HepG2 (cell line): ENCODE data around the gene CDC14A. TPM values are rescaled to one million over a fixed set of nuclear protein-coding genes. Genes with fewer than 3 reads are reported as not detected.

Experiments used
- ATAC-seq: fragments of 200-7000 bp; cut with Tn5 transposase; 3 replicates; pipeline ENCODE4 v1.9.1; 2020; ENCODE audit warnings: mild to moderate bottlenecking, moderate library complexity
- BruUV-seq: library from RNA; stranded (reverse); fragments of 400-500 nt; replicated peaks from 2 replicates; lab custom pipeline; 2021; lab: Mats Ljungman, UMichigan
- CTCF ChIA-PET: fragments of 300-600 bp; formaldehyde crosslinking; extraction: SDS; loops from one replicate; lab custom pipeline; 2021; ENCODE audit warnings: low total read pairs, inconsistent platforms, low intra/inter-chr PET ratio; lab: Yijun Ruan, JAX
- POLR2A ChIA-PET: fragments of 350-600 bp; sonication (Branson Sonifier 250); formaldehyde crosslinking; loops from one replicate; lab custom pipeline; 2020; ENCODE audit warnings: antibody characterized with exemption, inconsistent platforms; lab: Yijun Ruan, JAX
- DNase-seq: peaks from one replicate; pipeline ENCODE4 v3.0.0-alpha.2; 2015; ENCODE audit warnings: low spot score
- FAIRE-seq: peaks from 3 replicates; lab custom pipeline; 2011; peaks lifted over from hg19 to GRCh38; lab: Jason Lieb, UNC
- H2AFZ ChIP-seq: one replicate; pipeline ENCODE4 v1.6.1; 2011; ENCODE audit warnings: low read length, inconsistent platforms
- H3K27ac ChIP-seq: fragments of 300-600 bp; 3 replicates; pipeline ENCODE4 v1.8.0; 2011; ENCODE audit warnings: mixed run types, mild to moderate bottlenecking, mixed read lengths, low read length, inconsistent platforms; ENCODE audit not compliant: insufficient read depth; ENCODE audit errors: extremely low read length
- H3K27me3 ChIP-seq, 2 experiments: fragments of 200-600 bp in 1 of 2; 2 replicates in 1 of 2; 3 replicates in 1 of 2; pipeline versions ENCODE4 v1.6.0 to v1.8.0; 2011; ENCODE audit warnings: low read length in 2 of 2, mild to moderate bottlenecking in 2 of 2, moderate library complexity in 2 of 2, inconsistent platforms in 1 of 2; ENCODE audit not compliant: insufficient read depth in 2 of 2, control insufficient read depth in 1 of 2
- H3K36me3 ChIP-seq, 2 experiments: fragments of 200-600 bp in 1 of 2; replicated peaks in 1 of 2; 2 replicates in 1 of 2; 3 replicates in 1 of 2; pipeline versions ENCODE4 v1.5.1 to v1.8.0; 2011; ENCODE audit warnings: low read length in 2 of 2, inconsistent platforms in 1 of 2; ENCODE audit not compliant: insufficient read depth in 2 of 2, control insufficient read depth in 1 of 2
- H3K4me1 ChIP-seq: 2 replicates; pipeline ENCODE4 v1.5.1; 2012; ENCODE audit warnings: low read length, inconsistent platforms; ENCODE audit not compliant: insufficient read depth
- H3K4me2 ChIP-seq: 2 replicates; pipeline ENCODE4 v1.6.0; 2011; ENCODE audit warnings: low read depth, low read length, inconsistent platforms
- H3K4me3 ChIP-seq, 3 experiments: fragments of 200-600 bp in 1 of 3; sonication (generic), shearing (Covaris generic) in 1 of 3; replicated peaks in 1 of 3; 2 replicates each; pipeline ENCODE4 v1.5.1; 2011 to 2016; ENCODE audit warnings: low read length in 3 of 3, inconsistent platforms in 2 of 3, low read depth in 2 of 3, mild to moderate bottlenecking in 2 of 3, control low read depth in 1 of 3, mixed read lengths in 1 of 3; ENCODE audit not compliant: insufficient read depth in 1 of 3
- H3K79me2 ChIP-seq: one replicate; pipeline ENCODE4 v1.6.1; 2011; ENCODE audit warnings: low read length, inconsistent platforms; ENCODE audit not compliant: insufficient read depth
- H3K9ac ChIP-seq: 2 replicates; pipeline ENCODE4 v1.6.0; 2011; ENCODE audit warnings: mild to moderate bottlenecking, low read depth, low read length, inconsistent platforms; ENCODE audit not compliant: insufficient read depth
- H3K9me3 ChIP-seq: 2 replicates; pipeline ENCODE4 v1.5.1; 2012; ENCODE audit warnings: mild to moderate bottlenecking, low read length
- H4K20me1 ChIP-seq: 2 replicates; pipeline ENCODE4 v1.6.0; 2011; ENCODE audit warnings: inconsistent platforms, mild to moderate bottlenecking, low read length, moderate library complexity; ENCODE audit not compliant: insufficient read depth
- AHR ChIP-seq: IDR thresholded peaks from 2 replicates; pipeline ENCODE4 v1.6.1; 2018; ENCODE audit warnings: missing genetic modification reagents, missing compliant biosample characterization
- DMAP1 ChIP-seq: IDR thresholded peaks from 2 replicates; pipeline ENCODE4 v1.6.1; 2016
- LCORL ChIP-seq, 2 experiments: fragments of 450-650 bp in 1 of 2; sonication (generic) in 1 of 2; formaldehyde crosslinking in 1 of 2; IDR thresholded peaks; 2 replicates each; pipeline versions ENCODE4 v1.5.0 to v1.6.1; 2017 to 2020; ENCODE audit warnings: antibody characterized with exemption in 1 of 2, missing genetic modification reagents in 1 of 2
- PRPF4 ChIP-seq: fragments of 200-400 bp; formaldehyde crosslinking; IDR thresholded peaks from 2 replicates; pipeline ENCODE4 v1.6.1; 2016; ENCODE audit warnings: low read length, low read depth; ENCODE audit not compliant: poor library complexity, severe bottlenecking
- SAP130 ChIP-seq: IDR thresholded peaks from 2 replicates; pipeline ENCODE4 v1.6.1; 2016; ENCODE audit warnings: low read depth
- SIX1 ChIP-seq: sonication (generic); formaldehyde crosslinking; IDR thresholded peaks from 2 replicates; pipeline ENCODE4 v1.4.0; 2020; ENCODE audit warnings: missing genetic modification reagents, borderline replicate concordance
- ZNF563 ChIP-seq: sonication (generic); formaldehyde crosslinking; IDR thresholded peaks from 2 replicates; pipeline ENCODE4 v1.8.0; 2022; ENCODE audit warnings: mild to moderate bottlenecking, moderate library complexity, missing genetic modification reagents
- ZNF577 ChIP-seq: sonication (generic); formaldehyde crosslinking; IDR thresholded peaks from 2 replicates; pipeline ENCODE4 v1.4.0; 2020; ENCODE audit warnings: mild to moderate bottlenecking, low read depth, missing genetic modification reagents, borderline replicate concordance
- WGBS: methylation state at CpG from one replicate; pipeline ENCODE4 v1.1.6; 2017; ENCODE audit warnings: low lambda C conversion rate; 5-methylcytosine and 5-hydroxymethylcytosine counted together
- in situ Hi-C: cut with HindIII; loops from 2 replicates; pipeline ENCODE4 v1.10.0; 2017; ENCODE audit warnings: low pct_unique_long_range_greater_than_20kb; ENCODE audit not compliant: extremely low pct_ligation_motif_present
- intact Hi-C: fragments of 100-400 bp; cut with micrococcal nuclease; formaldehyde crosslinking; loops from one replicate; pipeline ENCODE4 v1.10.0; 2022; ENCODE audit not compliant: unreplicated experiment
- polyA plus RNA-seq, 8 experiments: library from polyadenylated mRNA; depleted of rRNA in 3 of 8; stranded (reverse) in 7 of 8; unstranded in 1 of 8; fragments of >200 nt; fragmentation: Illumina TruSeq in 4 of 8; extraction: Trizol in 4 of 8; gene quantifications; 2 replicates each; pipeline versions ENCODE4 v1.2.1 to v1.2.3, GENCODE V29; 2011 to 2016; ENCODE audit warnings: low read depth in 4 of 8, missing spikeins in 1 of 8, mixed read lengths in 1 of 8; ENCODE audit not compliant: insufficient read depth in 1 of 8
- total RNA-seq, 5 experiments: library from RNA; depleted of rRNA; stranded (reverse); fragments of >200 nt; fragmentation: Illumina TruSeq; extraction: Trizol; gene quantifications; 2 replicates each; pipeline ENCODE4 v1.2.3, GENCODE V29; 2016; ENCODE audit warnings: low read depth in 1 of 5
- TF ChIP-seq, protein P1 (sequence below): sonication (generic); formaldehyde crosslinking; IDR thresholded peaks from 2 replicates; pipeline ENCODE4 v1.8.0; 2022; ENCODE audit warnings: missing genetic modification reagents, mild to moderate bottlenecking, moderate library complexity, borderline replicate concordance
- TF ChIP-seq, protein P2 (sequence below), 2 experiments: sonication (generic) in 1 of 2; formaldehyde crosslinking in 1 of 2; IDR thresholded peaks; 2 replicates each; pipeline versions ENCODE4 v1.4.0 to v1.6.1; 2016 to 2020; ENCODE audit warnings: borderline replicate concordance in 1 of 2, low read depth in 1 of 2, mild to moderate bottlenecking in 1 of 2, missing genetic modification reagents in 1 of 2
- TF ChIP-seq, protein P3 (sequence below): sonication (generic); formaldehyde crosslinking; IDR thresholded peaks from 2 replicates; pipeline ENCODE4 v1.4.0; 2020; ENCODE audit warnings: missing genetic modification reagents

Gene CDC14A
- total and polyA plus RNA-seq, 2 of the 13 experiments (the other 11 are each of a cell fraction or from before 2014, with no cell fraction given), result 2.8 to 4.9 TPM

DNA sequence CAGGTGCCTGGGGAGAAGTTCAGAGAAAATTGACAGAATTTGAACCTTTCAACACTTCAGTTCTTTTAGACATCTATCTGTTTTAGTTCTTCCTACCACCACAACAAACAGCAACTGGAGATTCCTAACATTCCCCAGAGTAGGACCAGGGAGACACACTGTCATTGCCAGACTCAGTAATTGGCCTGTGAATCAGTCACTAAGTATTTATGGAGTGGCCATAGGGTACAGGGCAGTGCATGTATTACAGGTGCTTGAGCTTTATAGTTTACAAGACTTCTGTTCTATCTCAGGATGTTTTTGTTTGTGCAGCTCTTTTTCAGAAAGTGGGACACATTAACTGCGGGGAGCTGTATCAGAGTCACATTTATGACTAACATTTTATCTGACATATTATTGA lies 1.7 kb downstream of the CDC14A start:
- ChIA-PET POLR2A (interaction anchor here (2.3 kb wide), 1 partner anchor 88 kb away, joined by 10 read pairs; the partner anchor contains the start of gene RTCA), CTCF (no interaction called here)
- H3K27ac ChIP-seq, result no peak overlapping the region
- H3K79me2 ChIP-seq, result peaks cover 9% of the 10 kb centered on the region
- BruUV-seq, result TSS peak; percentile 59
- DNase-seq, result peak; percentile 82
- no peak overlapping the region for H2AFZ ChIP-seq
- peak; percentile 55 for ATAC-seq
- H3K9me3 ChIP-seq, result no peaks in the 10 kb centered on the region
- peaks cover 0 to 1% of the 10 kb centered on the region in 2 experiments; a peak in 1 of 5 replicates for H3K36me3 ChIP-seq
- intact Hi-C loops (loop anchor here (2.0 to 10.0 kb wide), 7 partner anchors 87 to 597 kb away; partner anchors contain the start of genes EXTL2, RTCA, SASS6 and SLC30A7), in situ Hi-C loops (loop anchor here (5.0 kb wide), 1 partner anchor 87 kb away; the partner anchor contains the start of gene RTCA)
- H3K4me3 ChIP-seq, result peak overlapping the region; percentile 85 to 94 (median 89); a peak in 4 of 6 replicates
- 41% methylated on average over 1 of the region's 1 CpG for WGBS
- peaks cover 41% of the 10 kb centered on the region for H3K4me1 ChIP-seq
- H3K27me3 ChIP-seq, result no peaks in the 10 kb centered on the region; a peak in 1 of 5 replicates
- H4K20me1 ChIP-seq, result no peaks in the 10 kb centered on the region
- peak overlapping the region; percentile 89 for H3K4me2 ChIP-seq
- H3K9ac ChIP-seq, result no peak overlapping the region
- peak; percentile 49 for FAIRE-seq
- TF ChIP-seq ZNF577 (CRISPR knock-in tag) (no peak), SAP130 (CRISPR knock-in tag) (peak; percentile 75), DMAP1 (no peak), AHR (CRISPR knock-in tag) (no peak), LCORL (IDR thresholded peaks at IDR 0.05) (no peak), LCORL (CRISPR knock-in tag; IDR thresholded peaks at IDR 0.05) (0 out of 2 replicates have a peak, but pooled peaks have one; percentile 26), PRPF4 (no peak), ZNF563 (CRISPR knock-in tag) (no peak), SIX1 (no peak)
- TF ChIP-seq, protein P1, sequence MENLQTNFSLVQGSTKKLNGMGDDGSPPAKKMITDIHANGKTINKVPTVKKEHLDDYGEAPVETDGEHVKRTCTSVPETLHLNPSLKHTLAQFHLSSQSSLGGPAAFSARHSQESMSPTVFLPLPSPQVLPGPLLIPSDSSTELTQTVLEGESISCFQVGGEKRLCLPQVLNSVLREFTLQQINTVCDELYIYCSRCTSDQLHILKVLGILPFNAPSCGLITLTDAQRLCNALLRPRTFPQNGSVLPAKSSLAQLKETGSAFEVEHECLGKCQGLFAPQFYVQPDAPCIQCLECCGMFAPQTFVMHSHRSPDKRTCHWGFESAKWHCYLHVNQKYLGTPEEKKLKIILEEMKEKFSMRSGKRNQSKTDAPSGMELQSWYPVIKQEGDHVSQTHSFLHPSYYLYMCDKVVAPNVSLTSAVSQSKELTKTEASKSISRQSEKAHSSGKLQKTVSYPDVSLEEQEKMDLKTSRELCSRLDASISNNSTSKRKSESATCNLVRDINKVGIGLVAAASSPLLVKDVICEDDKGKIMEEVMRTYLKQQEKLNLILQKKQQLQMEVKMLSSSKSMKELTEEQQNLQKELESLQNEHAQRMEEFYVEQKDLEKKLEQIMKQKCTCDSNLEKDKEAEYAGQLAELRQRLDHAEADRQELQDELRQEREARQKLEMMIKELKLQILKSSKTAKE (CRISPR knock-in tag), result no peak
- TF ChIP-seq, protein P2, sequence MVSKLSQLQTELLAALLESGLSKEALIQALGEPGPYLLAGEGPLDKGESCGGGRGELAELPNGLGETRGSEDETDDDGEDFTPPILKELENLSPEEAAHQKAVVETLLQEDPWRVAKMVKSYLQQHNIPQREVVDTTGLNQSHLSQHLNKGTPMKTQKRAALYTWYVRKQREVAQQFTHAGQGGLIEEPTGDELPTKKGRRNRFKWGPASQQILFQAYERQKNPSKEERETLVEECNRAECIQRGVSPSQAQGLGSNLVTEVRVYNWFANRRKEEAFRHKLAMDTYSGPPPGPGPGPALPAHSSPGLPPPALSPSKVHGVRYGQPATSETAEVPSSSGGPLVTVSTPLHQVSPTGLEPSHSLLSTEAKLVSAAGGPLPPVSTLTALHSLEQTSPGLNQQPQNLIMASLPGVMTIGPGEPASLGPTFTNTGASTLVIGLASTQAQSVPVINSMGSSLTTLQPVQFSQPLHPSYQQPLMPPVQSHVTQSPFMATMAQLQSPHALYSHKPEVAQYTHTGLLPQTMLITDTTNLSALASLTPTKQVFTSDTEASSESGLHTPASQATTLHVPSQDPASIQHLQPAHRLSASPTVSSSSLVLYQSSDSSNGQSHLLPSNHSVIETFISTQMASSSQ (IDR thresholded peaks at IDR 0.05; ENCODE audit: low read depth), result no peak
- TF ChIP-seq, protein P2 (CRISPR knock-in tag; IDR thresholded peaks at IDR 0.05; ENCODE audit: borderline replicate concordance), result no peak
- TF ChIP-seq, protein P3, sequence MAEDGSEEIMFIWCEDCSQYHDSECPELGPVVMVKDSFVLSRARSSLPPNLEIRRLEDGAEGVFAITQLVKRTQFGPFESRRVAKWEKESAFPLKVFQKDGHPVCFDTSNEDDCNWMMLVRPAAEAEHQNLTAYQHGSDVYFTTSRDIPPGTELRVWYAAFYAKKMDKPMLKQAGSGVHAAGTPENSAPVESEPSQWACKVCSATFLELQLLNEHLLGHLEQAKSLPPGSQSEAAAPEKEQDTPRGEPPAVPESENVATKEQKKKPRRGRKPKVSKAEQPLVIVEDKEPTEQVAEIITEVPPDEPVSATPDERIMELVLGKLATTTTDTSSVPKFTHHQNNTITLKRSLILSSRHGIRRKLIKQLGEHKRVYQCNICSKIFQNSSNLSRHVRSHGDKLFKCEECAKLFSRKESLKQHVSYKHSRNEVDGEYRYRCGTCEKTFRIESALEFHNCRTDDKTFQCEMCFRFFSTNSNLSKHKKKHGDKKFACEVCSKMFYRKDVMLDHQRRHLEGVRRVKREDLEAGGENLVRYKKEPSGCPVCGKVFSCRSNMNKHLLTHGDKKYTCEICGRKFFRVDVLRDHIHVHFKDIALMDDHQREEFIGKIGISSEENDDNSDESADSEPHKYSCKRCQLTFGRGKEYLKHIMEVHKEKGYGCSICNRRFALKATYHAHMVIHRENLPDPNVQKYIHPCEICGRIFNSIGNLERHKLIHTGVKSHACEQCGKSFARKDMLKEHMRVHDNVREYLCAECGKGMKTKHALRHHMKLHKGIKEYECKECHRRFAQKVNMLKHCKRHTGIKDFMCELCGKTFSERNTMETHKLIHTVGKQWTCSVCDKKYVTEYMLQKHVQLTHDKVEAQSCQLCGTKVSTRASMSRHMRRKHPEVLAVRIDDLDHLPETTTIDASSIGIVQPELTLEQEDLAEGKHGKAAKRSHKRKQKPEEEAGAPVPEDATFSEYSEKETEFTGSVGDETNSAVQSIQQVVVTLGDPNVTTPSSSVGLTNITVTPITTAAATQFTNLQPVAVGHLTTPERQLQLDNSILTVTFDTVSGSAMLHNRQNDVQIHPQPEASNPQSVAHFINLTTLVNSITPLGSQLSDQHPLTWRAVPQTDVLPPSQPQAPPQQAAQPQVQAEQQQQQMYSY (CRISPR knock-in tag), result no peak
